GM12865 (cell line): Measurements from ENCODE around the gene TCF4.

Source experiments
- DNase-seq: peaks from one replicate; pipeline ENCODE4 v3.0.0; 2010; ENCODE audit warnings: low read depth
- H3K4me3 ChIP-seq: 2 replicates; pipeline ENCODE4 v1.5.1; 2011; ENCODE audit warnings: mild to moderate bottlenecking, low read depth, low read length, control low read depth
- CTCF ChIP-seq: IDR thresholded peaks from 2 replicates; pipeline ENCODE4 v1.5.1; 2011; ENCODE audit warnings: low read length, control low read depth, low read depth, inconsistent platforms; ENCODE audit not compliant: insufficient read depth; ENCODE audit errors: missing control alignments

TCF4 gene

GRCh38 chr18:55186588-55186987 lies 401.4 kb downstream of the TCF4 start:
- no peak for DNase-seq
- no peak for TF ChIP-seq CTCF
- H3K4me3 ChIP-seq, result no peak overlapping the region

GRCh38 chr18:55185391-55185790 lies 402.6 kb downstream of the TCF4 start:
- TF ChIP-seq CTCF, result no peak
- H3K4me3 ChIP-seq, result no peak overlapping the region
- no peak for DNase-seq

- no peak for DNase-seq
- TF ChIP-seq CTCF, result no peak
- no peak overlapping the region for H3K4me3 ChIP-seq
Measured at GRCh38 chr18:55179835-55180234, 408.2 kb downstream of the TCF4 start.

- DNase-seq, result no peak
- no peak overlapping the region for H3K4me3 ChIP-seq
- no peak for TF ChIP-seq CTCF
Measured at GRCh38 chr18:55179425-55179824, 408.6 kb downstream of the TCF4 start.

- TF ChIP-seq CTCF, result no peak
- no peak for DNase-seq
- no peak overlapping the region for H3K4me3 ChIP-seq
Measured at GRCh38 chr18:55173291-55173690, 414.7 kb downstream of the TCF4 start.
